GM18507 (cell line): ENCODE measurements around the gene PRKCG.
"Not testable (repeated sequence)": the region's sequence is repeated elsewhere in the genome, so short reads cannot be mapped to it uniquely, and the experiment has no call there.

Experiments
- DNase-seq: peaks from one replicate; pipeline ENCODE4 v3.0.0; 2011; ENCODE audit warnings: low read depth; ENCODE audit not compliant: insufficient read length; ENCODE audit errors: extremely low spot score
- FAIRE-seq: peaks from 2 replicates; lab custom pipeline; 2011; peaks lifted over from hg19 to GRCh38; lab: Jason Lieb, UNC

The PRKCG gene

DNA sequence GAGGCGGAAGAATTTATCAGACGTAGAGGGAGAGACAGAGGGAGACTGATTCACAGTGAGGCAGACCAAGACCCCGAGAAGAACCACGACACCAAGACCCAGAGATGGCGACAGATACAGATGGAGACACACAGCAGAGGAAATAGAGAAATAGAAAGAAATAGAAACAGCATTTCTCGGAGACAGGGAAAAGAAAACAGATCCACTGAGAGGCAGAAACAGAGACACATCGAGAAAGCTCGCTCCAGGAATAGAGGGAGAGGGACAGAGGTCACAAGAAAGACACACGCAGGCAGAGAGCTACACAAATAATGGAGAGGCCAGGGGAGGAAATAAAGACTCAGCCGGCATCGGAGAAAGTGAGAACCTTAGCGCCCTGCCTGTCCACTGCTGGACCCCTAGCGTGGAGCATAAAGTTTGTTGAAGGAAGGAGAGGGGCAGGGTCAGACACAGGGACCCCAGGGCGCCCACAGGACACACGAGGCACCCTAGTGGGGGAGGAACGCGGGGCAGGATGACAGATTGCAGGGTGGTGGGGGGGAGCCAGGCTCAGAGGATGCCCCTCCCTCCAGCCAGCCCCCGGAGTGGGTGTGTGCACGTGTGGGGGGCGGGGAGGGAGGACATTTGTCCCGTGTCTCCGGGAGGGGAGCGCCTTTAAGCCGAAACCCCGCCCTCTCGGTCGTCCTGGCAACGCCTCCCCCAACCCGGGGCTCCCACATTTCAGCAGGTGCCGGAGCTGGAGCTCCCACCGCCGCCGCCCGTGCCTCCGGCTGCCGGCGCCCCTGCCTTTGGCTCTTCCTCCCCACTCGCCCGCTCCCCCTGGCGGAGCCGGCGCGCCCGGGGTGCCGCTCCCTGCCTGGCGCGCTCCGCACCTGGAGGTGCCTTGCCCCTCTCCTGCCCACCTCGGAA is at the start of gene PRKCG:
Gene PRKCG, plus strand, starts transcription at position 716 of the 909 bp plus-strand sequence. CDS start 298 bp downstream, outside the sequence.
- FAIRE-seq (no peak), DNase-seq (no peak)

DNA sequence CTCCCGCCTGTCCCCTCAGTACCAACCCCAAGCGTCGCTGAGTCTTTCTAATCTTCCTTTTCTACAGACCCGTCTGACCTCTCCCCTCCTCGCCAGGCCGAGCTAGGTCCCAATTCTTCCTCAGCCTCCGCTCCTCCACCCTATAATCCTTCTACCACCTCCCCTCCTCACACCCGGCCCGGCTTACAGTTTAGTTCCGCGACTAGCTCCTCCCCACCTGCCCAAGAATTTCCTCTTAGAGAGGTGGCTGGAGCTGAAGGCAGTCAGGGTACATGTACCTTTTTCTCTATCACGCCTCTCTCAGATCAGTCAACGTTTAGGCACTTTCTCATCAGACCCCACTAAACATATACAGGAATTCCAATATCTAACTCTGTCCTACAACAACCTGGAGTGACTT is 49.1 kb upstream of the PRKCG start:
- not testable (repeated sequence) for FAIRE-seq, DNase-seq

DNA sequence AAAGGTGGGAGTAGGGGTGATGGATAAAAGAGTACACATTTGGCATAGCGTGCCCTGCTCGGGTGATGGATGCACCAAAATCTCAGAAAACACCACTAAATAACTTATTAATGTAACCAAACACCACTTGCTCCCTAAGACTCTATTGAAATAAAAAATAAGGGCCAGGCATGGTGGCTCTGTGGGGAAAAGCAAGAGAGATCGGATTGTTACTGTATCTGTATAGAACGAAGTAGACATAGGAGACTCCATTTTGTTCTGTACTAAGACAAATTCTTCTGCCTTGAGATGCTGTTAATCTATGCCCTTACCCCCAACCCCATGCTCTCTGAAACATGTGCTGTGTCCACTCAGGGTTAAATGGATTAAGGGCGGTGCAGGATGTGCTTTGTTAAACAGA is 43.6 kb upstream of the PRKCG start:
- not testable (repeated sequence) for DNase-seq, FAIRE-seq

DNA sequence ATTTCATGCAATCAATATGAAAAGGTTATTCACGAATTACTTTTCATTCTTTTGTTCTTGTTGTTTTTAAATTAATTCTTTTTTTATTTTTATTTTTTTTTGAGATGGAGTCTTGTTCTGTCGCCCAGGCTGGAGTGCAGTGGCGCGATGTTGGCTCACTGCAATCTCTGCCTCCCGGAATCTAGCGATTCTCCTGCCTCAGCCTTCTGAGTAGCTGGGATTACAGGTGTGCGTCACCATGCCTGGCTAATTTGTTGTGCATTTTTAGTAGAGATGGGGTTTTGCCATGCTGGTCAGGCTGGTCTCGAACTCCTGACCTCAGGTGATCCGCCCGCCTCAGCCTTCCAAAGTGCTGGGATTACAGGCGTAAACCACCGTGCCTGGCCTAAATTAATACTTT is 41.8 kb upstream of the PRKCG start:
- not testable (repeated sequence) for DNase-seq, FAIRE-seq

DNA sequence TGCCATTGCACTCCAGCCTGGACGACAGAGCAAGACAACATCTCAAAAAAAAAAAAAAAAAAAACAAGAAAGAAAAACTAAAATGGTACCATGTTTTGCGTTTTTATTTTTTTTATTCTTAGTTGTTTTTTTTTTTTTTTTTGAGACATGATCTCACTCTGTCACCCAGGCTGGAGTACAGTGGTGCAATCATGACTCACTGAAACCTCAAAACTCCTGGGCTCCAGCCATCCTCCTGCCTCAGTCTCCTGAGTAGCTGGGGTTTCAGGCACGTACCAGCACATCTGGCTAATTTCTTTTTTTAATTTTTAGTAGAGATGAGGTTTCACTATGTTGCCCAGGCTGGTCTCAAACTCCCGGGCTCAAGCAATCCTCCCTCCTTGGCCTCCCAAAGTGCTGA is 41.1 kb upstream of the PRKCG start:
- DNase-seq, FAIRE-seq: not testable (repeated sequence)

DNA sequence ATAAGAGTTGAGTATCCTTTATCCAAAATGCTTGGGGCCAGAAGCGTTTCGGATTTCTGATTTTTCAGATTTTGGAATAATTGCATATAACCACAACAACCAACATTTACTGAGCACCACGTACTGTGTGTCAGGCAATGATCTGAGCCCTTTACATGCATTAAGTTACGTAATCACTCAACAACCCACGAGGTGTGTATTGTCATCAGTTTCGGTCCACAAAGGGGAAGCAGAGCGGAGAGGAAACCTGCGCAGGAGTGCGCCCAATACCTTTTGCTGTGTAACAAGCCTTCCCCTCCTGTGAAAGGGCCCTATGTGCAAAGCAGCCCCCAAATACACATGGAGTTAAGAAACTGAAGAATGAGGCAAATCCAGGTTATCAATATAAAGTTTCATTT is 37.1 kb upstream of the PRKCG start:
- no peak for FAIRE-seq
- no peak for DNase-seq

DNA sequence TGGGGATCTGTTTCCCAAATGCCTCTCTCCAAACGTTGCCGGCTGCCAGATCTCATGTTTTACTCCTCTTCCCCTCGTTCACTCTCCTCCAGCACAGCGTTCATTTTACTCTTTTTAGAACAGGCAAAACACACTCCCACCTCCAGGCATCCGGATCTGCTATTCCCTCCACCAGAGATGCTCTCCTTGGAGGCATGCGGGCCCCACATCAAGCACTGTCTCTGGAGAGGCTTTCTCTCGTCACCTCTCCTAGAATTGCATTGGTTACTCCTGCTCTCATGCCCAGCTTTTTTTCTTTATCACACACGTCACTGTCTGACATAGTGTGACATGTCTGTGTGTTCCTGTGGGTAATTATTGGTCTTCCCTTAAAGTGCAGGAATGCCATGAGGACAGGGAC is 34.4 kb upstream of the PRKCG start:
- no peak for DNase-seq
- no peak for FAIRE-seq

DNA sequence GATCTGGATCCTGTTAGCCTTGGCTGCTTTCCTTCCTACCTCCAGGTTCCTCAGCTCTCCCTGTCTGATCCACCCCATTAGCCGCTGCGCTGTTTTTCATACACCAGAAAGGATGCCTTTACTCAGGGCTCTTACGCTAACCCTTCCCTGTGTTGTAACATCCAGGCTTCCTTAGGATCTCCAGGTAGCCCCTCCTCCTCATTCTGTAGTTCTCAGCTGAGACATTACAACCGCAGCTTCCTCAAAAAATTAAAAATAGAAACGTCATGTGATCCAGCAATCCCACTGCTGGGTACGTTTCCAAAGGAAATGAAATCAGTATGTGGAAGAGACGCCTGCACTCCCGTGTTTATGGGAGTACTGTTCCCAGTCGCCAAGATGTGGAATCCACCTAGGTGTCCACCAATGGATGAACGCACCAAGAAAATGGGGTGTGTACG is 32.7 kb upstream of the PRKCG start:
- FAIRE-seq: no peak
- no peak for DNase-seq

DNA sequence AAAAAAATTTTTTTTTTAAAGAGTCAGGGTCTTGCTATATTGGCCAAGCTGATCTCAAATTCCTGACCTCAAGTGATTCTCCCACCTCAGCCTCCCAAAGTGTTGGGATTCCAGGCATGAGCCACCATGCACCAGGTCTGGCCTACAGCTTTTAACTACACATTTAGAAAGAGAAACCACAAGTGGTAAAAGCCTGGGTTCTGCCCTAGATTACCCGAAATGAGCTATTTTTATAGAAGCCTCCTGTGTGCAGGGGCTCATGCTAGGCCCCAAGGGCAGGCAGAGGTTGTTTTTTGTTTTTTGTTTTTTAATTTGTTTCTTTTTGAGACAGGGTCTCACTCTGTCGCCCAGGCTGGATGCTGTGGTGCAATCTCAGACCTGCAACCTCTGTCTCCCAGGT is 28.3 kb upstream of the PRKCG start:
- DNase-seq: no peak
- no peak for FAIRE-seq

DNA sequence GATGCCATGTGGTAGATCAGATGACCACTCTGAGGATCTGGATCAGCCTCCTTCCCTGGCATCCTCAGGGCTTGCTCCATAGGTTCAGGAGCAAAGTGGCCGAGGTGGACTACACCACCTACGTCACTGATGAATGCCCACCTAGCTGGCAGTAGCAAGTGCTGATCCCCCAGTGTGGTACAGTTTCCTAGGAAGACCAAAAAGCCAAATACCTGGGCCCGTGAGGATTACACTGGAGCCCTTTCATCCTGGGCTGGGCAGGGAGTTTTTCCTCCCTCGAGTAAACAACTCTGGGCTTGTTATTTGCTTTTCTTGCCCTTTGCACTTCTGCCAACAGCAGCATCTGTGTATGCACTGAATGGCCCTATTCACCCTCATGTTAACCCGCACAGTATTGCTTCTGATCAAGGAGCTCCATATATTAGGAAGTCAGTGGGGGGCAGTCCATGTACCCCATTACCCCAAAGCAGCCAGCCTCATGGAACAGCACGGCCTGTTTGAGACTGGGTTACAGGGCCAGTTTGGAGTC is 17.6 kb upstream of the PRKCG start:
- DNase-seq (no peak), FAIRE-seq (no peak)

DNA sequence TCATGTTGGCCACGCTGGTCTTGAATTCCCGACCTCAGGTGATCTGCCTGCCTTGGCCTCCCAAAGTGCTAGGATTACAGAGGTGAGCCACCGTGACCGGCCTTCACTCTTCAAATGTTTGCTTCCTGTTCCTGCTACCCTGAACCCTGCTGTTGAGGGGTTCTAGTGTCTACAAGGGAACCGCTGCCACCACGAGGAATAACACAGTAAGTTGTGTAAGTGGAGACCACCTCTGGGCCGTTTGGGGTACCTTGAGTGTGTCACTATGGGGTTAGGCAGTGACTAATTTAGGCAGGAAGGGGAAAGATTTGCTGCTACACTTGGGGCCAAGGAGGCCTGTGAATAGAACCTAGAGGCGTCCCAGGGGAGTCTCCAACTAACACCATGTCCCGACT is 16.5 kb upstream of the PRKCG start:
- DNase-seq: no peak
- no peak for FAIRE-seq

DNA sequence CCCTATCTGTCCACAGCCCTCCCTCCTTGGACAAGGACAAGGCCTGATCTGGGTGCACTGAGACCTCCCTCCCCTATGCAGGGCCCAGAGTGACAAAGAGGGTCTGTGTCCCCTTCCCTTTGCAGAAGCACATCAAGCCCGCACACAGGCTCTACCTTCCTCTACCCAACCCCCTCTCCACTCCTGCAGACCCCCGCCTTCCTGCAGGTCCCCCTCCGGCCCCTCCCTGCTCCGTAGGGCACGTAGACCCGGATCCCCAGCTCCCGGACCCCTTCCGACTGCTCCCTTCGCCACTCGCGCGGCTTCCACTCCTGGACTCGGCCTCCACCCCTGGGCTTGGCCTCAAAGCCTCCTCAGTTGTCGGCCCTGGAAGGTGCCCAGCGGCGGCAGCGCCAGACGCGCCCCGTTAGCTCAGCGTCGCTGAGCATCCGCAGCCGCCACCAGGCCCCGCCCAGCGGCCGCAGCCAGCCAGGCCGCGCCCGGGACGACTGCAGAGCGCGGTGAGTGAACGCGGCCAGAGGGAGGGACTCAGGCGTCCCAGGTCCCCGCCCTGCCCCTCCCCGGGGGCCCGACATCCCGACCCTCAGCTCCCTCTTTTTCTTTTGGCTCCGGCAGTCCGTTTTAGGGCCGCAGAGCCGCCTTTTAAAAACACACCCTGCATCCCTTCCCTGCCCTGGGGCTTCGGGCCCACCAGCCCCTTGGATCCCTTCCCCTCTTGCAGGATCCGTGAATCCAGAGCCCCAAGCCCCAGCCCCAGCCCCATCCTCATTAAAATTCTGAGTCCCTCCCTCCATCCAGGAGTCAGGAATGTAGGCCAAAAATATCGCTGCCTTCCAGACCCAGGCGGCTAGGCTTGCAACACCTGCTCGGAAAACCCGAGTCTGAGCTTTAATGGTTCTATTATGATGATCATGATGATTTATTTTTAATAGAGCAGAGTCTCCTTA is 15.8 kb upstream of the PRKCG start:
- FAIRE-seq (no peak), DNase-seq (no peak)

DNA sequence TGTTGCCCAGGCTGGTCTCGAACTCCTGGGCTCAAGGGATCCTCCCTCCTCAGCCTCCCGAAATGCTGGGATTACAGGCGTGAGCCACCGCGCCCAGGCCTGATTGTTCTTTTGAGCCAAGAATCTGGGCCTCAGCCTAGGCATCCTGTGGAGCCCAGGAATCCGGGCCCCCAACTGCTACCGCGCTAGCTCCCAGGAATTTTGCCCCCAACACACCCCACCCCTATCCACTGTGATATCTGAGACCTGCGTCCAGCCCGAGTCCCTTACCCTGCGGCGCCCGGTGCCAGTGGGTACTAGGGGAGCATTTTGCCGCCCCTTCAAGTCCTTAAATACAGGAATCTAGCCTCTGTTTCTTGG is 15.2 kb upstream of the PRKCG start:
- DNase-seq (no peak), FAIRE-seq (no peak)

DNA sequence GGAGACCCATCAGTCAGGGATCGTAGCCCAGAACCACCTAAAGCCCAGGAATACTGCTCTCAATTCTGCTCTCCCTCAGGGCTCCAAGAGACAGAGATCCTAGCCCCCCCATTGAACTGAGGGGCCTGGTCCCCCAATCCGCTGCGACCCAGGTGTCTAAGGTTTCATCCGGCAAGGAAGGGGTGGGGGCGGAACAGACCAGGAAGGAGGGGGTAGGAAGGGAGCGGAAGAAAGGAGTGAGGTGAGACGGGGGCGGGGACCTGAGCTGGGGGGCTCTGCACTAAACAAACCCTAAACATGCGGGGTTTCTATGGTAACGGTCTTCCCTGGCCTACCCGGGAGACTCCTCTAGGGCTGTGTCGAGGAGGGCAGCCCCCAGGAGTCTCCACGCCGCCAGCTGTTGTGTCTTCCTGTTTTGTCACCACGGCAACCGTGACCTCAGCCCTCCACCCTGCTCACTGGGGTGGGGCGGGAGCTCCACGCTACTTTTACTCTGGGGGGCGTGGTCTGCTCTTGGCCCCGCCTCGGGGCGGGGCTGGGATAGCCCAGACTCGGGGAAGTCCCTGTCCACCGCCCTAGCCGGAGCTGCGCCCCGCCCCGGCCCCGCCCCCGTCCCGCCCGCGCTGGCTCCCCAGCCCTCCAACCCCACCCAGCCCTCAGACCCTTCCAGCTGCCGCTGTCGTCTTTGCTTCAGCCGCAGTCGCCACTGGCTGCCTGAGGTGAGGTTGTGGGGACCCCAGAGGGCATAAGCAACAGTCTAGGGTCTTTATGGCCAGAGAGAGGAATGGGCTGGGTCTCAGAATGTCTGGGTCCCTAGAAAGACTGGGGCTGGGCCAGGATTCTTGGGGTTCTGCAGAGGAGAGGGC is 14.5 kb upstream of the PRKCG start, which contains the start of gene MYADM:
Gene MYADM, plus strand, starts transcription at position 659 of the 866 bp plus-strand sequence. CDS start 5,647 bp downstream, outside the sequence.
- FAIRE-seq (peak; percentile 71), DNase-seq (peak; percentile 75)

DNA sequence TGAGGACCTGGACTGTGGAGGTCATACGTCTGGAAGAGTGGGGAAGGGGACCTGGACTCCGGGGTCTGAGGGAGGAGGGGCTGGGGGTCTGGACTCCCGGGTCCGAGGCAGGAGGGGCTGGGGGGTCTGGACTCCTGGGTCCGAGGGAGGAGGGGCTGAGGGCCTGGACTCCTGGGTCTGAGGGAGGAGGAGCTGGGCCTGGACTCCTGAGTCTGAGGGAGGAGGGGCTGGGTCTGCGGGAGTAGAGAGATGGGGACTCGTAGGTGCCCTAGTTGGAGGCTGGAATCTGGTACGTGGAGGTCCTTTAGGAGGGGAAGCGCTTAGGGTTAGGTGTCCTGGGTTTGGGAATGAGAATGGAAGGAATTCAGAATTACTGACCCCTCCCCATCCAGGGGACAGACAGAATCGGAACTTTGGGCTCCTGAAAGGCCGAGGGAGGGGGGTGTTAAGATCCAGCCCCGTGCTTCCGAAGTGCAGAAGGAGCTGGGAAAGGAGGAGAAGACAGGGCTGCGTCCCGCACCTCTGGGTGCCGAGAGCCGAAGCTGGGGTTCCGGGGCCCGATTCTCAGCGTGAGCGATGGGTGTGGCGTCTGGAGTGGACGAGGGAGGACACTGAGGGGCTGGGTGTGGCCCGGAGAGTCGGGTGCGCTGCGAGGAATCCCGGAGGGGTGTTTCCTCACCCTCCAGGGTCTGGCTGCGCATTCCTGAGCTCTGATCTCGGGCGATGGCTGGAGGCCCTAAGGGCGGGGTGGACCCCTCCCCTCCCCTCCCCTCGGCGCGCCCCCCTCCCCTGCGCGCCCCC is 13.7 kb upstream of the PRKCG start:
- no peak for FAIRE-seq
- no peak for DNase-seq

DNA sequence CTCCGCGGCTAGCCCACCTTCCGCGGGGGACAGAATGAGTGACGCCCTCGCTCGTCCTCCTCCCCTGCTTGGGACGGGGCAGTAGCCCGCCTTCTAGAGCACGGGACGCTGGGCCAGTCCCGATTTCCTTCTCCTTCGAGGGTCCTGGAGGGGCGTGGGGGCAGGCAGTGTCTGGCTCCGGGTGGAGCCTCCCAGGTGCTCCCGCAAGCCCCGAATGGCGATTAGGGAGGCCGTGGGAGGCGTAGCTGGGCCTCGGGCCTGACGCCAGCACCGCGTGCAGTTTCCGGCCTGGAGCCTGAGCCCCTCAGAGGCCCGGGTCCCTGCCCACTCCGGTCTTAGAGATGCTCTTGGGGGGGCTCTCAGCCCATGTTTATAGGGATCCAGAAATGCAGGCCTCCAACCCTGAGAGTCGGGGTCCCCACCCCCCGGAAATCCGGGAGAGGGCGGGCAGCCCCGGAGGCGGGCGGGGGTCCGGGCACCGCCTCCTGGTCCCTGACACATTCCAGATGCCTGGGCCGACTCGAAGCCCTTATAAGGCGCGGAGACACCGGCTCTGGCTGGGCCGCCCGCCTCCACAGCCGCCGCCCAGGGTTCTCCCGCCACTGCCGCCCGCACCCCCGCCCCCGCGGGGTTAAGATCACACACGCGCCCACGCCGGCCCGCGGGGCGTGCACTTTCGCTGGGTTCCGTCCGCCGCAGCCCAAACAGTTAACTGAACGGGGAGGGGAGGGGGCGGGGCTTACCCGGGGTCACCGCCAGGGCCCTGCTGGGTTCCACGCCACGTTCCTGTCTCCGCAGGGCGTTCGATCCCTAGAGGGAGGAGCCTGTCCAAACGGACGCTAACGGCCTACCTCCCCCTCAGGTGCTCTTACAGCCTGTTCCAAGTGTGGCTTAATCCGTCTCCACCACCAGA is 12.8 kb upstream of the PRKCG start:
- no peak for DNase-seq
- peak; percentile 74 for FAIRE-seq

DNA sequence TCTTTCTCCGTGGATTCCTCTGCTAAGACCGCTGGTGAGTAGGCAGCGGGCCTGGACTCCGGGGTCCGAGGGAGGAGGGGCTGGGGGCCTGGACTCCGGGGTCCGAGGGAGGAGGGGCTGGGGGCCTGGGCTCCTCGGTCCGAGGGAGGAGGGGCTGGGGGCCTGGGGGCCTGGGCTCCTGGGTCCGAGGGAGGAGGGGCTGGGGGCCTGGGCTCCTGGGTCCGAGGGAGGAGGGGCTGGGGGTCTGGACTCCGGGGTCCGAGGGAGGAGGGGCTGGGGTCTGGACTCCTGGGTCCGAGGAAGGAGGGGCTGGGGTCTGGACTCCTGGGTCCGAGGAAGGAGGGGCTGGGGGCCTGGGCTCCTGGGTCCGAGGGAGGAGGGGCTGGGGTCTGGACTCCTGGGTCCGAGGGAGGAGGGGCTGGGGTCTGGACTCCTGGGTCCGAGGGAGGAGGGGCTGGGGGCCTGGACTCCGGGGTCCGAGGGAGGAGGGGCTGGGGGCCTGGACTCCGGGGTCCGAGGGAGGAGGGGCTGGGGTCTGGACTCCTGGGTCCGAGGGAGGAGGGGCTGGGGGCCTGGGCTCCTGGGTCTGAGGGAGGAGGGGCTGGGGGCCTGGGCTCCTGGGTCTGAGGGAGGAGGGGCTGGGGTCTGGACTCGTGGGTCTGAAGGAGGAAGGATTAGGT is 12.1 kb upstream of the PRKCG start:
- FAIRE-seq, DNase-seq: not testable (repeated sequence)
